ENCODE data around the gene HAUS8.
"Not testable (repeated sequence)": the region's sequence is repeated elsewhere in the genome, so short reads cannot be mapped to it uniquely, and the experiment has no call there.

Gene HAUS8

GRCh38 chr19:17101686-17102628, 26.7 kb upstream of the HAUS8 start:
- DNase-seq = no peak

- no peak for DNase-seq
Observed at GRCh38 chr19:17098326-17098725, 23.1 kb upstream of the HAUS8 start.

DNA sequence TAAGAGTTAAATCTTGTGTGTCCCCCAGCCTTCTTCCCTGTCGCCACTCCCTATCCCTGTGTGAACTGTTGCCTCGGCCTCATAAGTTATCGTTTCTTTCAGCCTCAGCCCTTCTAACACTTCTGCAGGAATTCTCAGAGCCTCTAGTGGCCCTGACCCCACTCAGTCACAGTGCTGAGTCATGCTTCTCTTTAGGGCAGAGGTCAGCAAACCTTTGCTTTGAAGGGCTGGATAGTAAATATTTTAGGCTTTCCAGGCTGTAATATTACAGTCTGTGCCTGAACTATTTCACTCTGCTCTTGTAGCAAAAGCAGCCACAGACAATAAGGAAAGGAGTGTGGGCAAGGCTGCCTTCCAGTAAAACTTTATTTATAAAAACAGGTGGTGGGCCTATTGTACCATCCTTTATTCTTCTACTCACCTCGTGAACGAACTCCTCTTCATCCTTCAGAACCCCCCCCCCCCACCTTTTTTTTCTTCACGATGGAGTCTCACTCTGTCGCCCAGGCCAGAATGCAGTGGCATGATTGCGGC, 22.4 kb upstream of the HAUS8 start:
- DNase-seq = no peak

DNA sequence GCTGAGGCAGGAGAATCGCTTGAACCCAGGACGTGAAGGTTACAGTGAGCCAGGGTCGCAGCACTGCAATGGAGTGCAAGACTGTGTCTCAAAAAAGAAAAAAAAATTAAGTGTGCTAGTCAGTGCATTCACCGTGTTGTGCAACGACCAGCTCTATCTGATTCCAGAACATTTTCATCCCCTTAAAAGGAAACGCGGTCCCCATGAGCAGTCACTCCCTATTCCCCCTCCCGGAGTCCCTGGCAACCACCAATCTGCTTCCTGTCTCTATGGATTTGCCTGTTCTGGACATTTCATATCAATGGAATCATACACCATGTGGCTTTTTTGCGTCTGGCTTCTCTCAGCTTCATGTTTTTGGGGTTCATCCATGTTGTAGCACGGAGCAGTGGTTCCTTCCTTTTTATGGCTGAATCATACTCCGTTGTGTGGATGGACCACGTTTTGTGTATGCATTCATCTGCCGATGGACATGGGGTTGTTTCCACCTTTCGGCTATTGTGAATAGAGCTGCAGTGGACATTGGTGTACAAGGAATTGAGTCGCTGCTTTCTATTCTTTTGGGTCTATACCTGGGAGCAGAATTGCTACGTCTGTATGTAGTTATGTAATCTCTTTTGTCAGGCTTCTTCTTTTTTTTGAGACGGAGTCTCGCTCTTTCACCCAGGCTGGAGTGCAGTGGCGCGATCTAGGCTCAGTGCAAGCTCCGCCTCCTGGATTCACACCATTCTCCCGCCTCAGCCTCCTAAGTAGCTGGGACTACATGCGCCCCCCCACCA, 20.1 kb upstream of the HAUS8 start:
- no peak for DNase-seq

DNA sequence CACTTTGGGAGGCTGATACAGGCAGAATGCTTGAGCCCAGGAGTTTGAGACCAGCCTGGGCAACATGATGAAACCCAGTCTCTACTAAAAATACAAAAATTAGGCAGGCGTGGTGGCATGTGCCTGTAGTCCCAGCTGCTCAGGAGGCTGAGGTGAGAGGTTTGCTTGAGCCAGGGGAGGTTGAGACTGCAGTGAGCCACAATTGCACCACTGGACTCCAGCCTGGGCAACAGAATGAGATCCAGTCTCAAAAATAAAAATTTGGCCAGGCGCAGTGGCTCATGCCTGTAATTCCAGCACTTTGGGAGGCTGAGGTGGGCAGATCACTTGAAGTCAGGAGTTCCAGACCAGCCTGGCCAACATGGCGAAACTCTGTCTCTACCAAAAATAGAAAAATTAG, 19.4 kb upstream of the HAUS8 start:
- DNase-seq = not testable (repeated sequence)

- DNase-seq = no peak
Observed at GRCh38 chr19:17092696-17093095, 17.4 kb upstream of the HAUS8 start.

GRCh38 chr19:17091758-17092333, 16.6 kb upstream of the HAUS8 start:
- DNase-seq = no peak

DNA sequence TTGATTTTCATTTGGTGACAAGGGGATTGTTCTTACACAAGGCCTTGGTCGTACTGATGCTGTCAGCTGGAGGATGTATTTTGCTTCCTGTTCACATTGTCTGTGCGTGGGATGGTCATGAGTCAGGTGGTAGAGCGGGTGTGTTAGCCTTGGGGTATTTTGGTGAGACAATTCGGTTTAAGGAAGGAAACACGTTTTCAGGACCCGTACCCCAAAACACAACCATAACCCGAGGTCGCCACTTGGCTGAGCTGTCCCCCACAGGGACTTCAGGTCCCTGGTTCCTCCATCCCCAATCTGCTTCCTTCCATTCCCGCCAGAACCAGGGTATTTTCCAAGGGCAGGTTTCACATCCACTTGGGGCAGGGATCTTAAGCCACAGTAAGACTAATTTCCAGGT, 15.3 kb upstream of the HAUS8 start:
- no peak for DNase-seq

DNA sequence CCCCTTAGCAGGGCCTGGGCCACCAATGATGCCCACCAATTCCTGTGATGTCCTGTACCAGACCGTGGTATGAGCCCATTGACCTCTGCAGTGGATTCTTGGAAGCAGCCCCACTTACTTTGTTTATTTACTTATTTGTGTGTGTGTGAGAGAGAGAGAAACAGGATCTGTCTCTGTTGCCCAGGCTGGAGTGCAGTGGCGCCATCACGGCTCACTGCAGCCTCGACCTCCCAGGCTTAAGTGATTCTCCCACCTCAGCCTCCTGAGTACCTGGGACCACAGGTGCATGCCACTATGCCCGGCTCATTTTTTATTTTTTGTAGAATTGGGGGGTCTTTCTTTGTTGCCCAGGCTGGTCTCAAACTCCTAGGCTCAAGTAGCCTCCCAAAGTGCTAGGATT, 13.3 kb upstream of the HAUS8 start:
- no peak for DNase-seq

- no peak for DNase-seq
Observed at GRCh38 chr19:17086834-17087233, 11.6 kb upstream of the HAUS8 start.

DNA sequence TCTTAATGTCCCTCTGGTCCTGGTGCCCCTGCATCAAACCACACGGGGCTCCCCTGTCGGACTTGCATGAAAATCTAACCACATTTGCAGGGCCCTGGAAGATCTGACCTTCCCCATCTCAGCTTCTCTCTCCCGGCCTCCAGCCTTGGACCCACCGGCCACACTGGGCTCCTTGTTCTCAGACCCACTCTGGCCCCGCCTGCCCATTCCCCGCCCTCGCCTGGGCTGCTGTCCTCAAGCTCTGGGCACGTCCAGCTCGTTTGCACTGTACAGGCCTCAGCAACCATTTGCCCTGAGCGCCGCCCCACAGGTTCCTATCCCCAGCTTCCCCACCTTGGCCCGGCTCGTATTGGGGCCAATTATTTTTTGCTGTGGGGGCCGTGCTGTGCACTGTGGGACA, 10.9 kb upstream of the HAUS8 start:
- no peak for DNase-seq

GRCh38 chr19:17081672-17082630, 6.7 kb upstream of the HAUS8 start:
- DNase-seq = no peak

GRCh38 chr19:17080440-17080801, 5.2 kb upstream of the HAUS8 start:
- no peak for DNase-seq

DNA sequence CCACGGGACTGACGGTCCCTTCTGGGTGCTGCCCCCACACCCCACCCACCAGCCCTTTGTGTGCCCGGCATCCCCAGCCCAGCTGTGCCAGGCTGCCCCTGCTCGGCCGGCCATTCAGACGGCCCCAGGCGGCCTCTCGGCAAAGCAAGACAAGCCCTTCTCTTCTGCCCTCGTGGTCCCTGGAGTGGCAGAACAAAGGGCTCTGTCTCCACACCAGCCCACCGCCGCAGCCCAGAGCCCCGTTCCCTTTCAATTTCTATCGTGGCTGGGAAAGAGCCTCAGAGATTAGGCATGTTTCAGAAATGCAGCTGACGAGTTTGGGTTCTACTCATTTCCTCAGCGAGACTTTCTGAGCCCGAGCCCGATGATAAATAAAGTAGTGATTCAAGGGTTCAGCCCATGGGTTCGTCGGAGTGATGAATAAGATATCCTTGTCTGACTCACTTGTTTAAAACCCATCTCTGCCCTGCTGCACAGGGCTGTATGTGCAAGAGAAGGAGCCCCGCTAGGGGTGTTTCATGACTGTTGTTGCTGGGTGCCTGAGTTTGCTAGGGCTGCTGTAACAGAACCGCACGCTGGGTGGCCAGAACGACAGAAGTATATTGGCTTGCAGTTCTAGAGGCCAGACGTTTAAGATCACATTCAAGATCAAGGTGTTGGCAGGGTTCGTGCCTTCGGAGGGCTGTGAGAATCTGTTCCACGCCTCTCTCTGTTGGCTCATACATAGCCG, 4.6 kb upstream of the HAUS8 start:
- DNase-seq = no peak

DNA sequence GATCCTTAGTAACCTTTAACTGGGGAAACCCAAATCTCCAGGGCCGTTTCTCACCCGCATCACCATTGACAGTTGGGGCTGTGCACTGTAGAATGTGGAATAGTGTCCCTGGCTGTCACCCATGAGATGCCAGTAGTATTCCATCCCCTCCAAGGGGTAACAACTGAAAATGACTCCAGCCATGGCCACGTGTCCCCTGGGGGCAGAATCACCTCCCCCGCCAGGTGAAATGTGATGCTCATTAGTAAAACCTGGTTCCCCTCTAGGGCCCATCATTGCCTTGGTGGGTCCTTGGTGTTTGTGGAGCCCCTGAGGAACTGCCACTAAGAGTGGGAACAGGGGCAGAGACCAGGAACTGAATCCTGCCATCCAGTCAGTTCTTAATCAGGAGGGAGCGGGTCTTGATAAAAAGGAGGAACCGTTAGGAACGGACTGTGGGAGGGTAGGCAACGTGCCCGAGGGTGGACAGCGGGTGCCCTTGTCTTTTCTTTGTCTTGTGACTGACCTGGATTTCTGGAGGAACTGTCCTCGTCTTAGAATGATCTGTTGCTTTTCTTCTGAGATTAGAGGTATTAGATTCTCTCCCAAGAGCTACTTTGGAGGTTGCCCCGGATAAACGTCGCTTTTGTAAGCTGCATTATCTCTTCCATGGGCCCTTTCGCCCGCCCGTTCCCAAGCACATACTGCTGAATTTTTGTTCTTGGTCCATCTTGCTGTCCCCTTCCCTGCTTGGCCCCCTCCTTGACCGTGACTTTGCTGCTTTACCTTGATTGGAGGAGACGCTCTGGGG, 3.9 kb upstream of the HAUS8 start:
- no peak for DNase-seq

- no peak for DNase-seq
Observed at GRCh38 chr19:17078036-17078919, 3.0 kb upstream of the HAUS8 start.

GRCh38 chr19:17077447-17078028, 2.3 kb upstream of the HAUS8 start:
- no peak for DNase-seq

GRCh38 chr19:17076543-17076991, 1.3 kb upstream of the HAUS8 start:
- no peak for DNase-seq

Measured in effector CD8-positive, alpha-beta T cell (primary cell).